Effector memory CD8-positive, alpha-beta T cell (primary cell): Measurements from ENCODE around the gene GLOD4.
A peak's percentile ranks its signal among the peaks of the same experiment; 100 is the strongest.
"Not testable (repeated sequence)": the region's sequence is repeated elsewhere in the genome, so short reads cannot be mapped to it uniquely, and the experiment has no call there.

Source experiments
- ATAC-seq: fragments of 150-1000 bp; cut with Tn5 transposase; replicated peaks from 2 replicates; pipeline ENCODE4 v1.10.0; 2021; ENCODE audit warnings: mild to moderate bottlenecking, moderate library complexity
- DNase-seq, 3 experiments: peaks; one replicate each; pipeline ENCODE4 v3.0.0; 2021
- H3K27ac Mint-ChIP-seq, 2 donors: one replicate each; pipeline ENCODE4 v1.8.0; 2022; ENCODE audit warnings: mild to moderate bottlenecking in 2 of 2, mixed read lengths in 2 of 2, moderate library complexity in 2 of 2
- H3K27me3 Mint-ChIP-seq, 2 donors: one replicate each; pipeline ENCODE4 v1.8.0; 2022; ENCODE audit warnings: mixed read lengths in 2 of 2
- H3K36me3 Mint-ChIP-seq: one replicate; pipeline ENCODE4 v1.8.0; 2022; ENCODE audit warnings: mild to moderate bottlenecking, moderate library complexity, mixed read lengths; ENCODE audit not compliant: insufficient read depth
- H3K4me1 Mint-ChIP-seq, 2 donors: one replicate each; pipeline ENCODE4 v1.8.0; 2022; ENCODE audit warnings: low read depth in 2 of 2, mixed read lengths in 2 of 2
- H3K4me3 Mint-ChIP-seq, 2 donors: one replicate each; pipeline ENCODE4 v1.8.0; 2022; ENCODE audit warnings: mild to moderate bottlenecking in 2 of 2, mixed read lengths in 2 of 2, moderate library complexity in 2 of 2
- H3K9me3 Mint-ChIP-seq, 2 donors: one replicate each; pipeline ENCODE4 v1.8.0; 2022; ENCODE audit warnings: mixed read lengths in 2 of 2

The GLOD4 gene

DNA sequence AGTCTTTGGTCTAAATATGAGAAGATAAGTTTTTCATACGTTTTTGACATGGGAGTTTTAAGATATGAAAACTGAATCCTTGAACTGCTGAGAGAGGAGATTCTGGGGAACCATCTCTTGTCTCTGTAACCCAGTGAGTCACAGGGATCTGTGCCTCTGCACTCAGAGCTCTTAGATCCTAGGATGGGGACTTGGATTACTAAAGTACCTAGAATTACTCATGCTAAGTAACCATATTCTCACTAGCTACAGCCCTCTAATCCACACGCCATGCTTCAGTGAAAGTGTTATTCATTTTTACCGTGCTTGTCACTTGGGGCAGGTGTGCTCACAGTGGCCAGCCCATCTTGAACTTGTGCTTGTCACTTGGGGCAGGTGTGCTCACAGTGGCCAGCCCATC, 2.1 kb upstream of the GLOD4 start:
- Mint-ChIP-seq H3K27me3 (no peaks in the 10 kb centered on the region), H3K36me3 (peaks cover 36% of the 10 kb centered on the region), H3K4me1 (peaks cover 15 to 33% of the 10 kb centered on the region in 2 donors), H3K4me3 (peak overlapping the region; percentile 59 to 99), H3K27ac (no peak overlapping the region), H3K9me3 (no peaks in the 10 kb centered on the region)
- no peak for ATAC-seq
- DNase-seq = no peak

- Mint-ChIP-seq H3K4me3 (no peak overlapping the region), H3K27ac (no peak overlapping the region), H3K36me3 (peaks cover 73% of the 10 kb centered on the region), H3K27me3 (no peaks in the 10 kb centered on the region), H3K4me1 (peaks cover 20 to 22% of the 10 kb centered on the region in 2 donors), H3K9me3 (no peaks in the 10 kb centered on the region)
- ATAC-seq (no peak), DNase-seq (no peak)
Measured at GRCh38 chr17:778096-778495, 4.0 kb downstream of the GLOD4 start.

GRCh38 chr17:774313-774584, 7.8 kb downstream of the GLOD4 start:
- no peak for ATAC-seq
- no peaks in the 10 kb centered on the region for H3K27me3 Mint-ChIP-seq
- no peak for DNase-seq
- peaks cover 87% of the 10 kb centered on the region for H3K36me3 Mint-ChIP-seq
- no peak overlapping the region for H3K4me3 Mint-ChIP-seq
- no peak overlapping the region for H3K27ac Mint-ChIP-seq
- H3K4me1 Mint-ChIP-seq = peaks cover 7 to 9% of the 10 kb centered on the region in 2 donors
- no peaks in the 10 kb centered on the region for H3K9me3 Mint-ChIP-seq

GRCh38 chr17:773467-774312, 8.4 kb downstream of the GLOD4 start:
- no peak for ATAC-seq
- Mint-ChIP-seq H3K4me3 (no peak overlapping the region), H3K27ac (no peak overlapping the region), H3K9me3 (no peaks in the 10 kb centered on the region), H3K4me1 (peaks cover 7 to 9% of the 10 kb centered on the region in 2 donors), H3K36me3 (peaks cover 87% of the 10 kb centered on the region), H3K27me3 (no peaks in the 10 kb centered on the region)
- no peak for DNase-seq

GRCh38 chr17:773016-773415, 9.1 kb downstream of the GLOD4 start:
- no peak for ATAC-seq
- no peak overlapping the region for H3K4me3 Mint-ChIP-seq
- H3K9me3 Mint-ChIP-seq = no peaks in the 10 kb centered on the region
- DNase-seq = no peak
- peaks cover 86% of the 10 kb centered on the region for H3K36me3 Mint-ChIP-seq
- no peak overlapping the region for H3K27ac Mint-ChIP-seq
- H3K27me3 Mint-ChIP-seq = no peaks in the 10 kb centered on the region
- H3K4me1 Mint-ChIP-seq = peaks cover 7 to 9% of the 10 kb centered on the region in 2 donors

DNA sequence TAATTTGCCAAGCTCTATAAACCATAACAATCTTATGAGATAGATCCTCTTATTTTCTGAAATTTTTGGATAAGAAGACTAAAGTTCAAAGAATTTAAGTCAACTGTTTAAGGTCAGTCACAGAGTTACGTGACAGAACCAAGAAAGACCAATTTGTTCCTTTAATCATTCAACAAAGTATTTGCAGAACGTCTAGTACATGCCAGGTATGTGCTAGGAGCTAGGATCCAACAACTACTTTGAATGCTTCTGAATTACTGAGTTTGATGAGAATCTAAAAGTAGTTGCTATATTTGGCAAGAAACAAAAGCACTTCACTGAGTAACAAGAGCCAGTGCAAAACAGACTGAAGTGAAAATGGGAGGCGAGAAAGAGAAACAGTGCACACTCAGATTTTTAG, 15.0 kb downstream of the GLOD4 start:
- H3K36me3 Mint-ChIP-seq = peaks cover 84% of the 10 kb centered on the region
- H3K4me3 Mint-ChIP-seq = no peak overlapping the region
- H3K27ac Mint-ChIP-seq = peak overlapping the region in 1 of 2 donors; percentile 36
- DNase-seq (no peak), ATAC-seq (no peak)
- no peaks in the 10 kb centered on the region for H3K27me3 Mint-ChIP-seq
- no peaks in the 10 kb centered on the region for H3K4me1 Mint-ChIP-seq
- H3K9me3 Mint-ChIP-seq = no peaks in the 10 kb centered on the region

- no peaks in the 10 kb centered on the region for H3K4me1 Mint-ChIP-seq
- H3K4me3 Mint-ChIP-seq = no peak overlapping the region
- H3K27ac Mint-ChIP-seq = no peak overlapping the region
- ATAC-seq (no peak), DNase-seq (no peak)
- peaks cover 76% of the 10 kb centered on the region for H3K36me3 Mint-ChIP-seq
- H3K27me3 Mint-ChIP-seq = no peaks in the 10 kb centered on the region
- H3K9me3 Mint-ChIP-seq = no peaks in the 10 kb centered on the region
Measured at GRCh38 chr17:760371-760770, 21.7 kb downstream of the GLOD4 start.

DNA sequence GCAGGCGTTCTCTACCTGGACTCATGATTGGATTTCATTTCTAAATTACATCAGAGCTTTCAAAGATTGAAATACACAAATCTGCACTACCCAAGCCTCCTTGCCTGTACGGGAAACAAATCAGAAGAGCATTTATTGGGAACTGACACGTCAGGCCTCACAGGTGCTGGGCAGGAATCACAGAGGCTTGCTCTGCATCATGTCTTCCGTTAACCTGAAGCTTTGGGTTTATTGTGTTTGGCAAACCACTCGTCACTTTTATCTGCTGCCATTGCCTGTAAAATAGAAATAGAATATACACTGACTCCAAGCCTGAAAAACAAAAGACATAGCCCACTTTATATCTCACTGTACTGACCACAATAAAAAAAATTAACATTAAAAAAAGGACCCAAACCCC, 22.1 kb downstream of the GLOD4 start:
- H3K36me3 Mint-ChIP-seq = peaks cover 73% of the 10 kb centered on the region
- no peak for DNase-seq
- H3K27ac Mint-ChIP-seq = no peak overlapping the region
- no peaks in the 10 kb centered on the region for H3K4me1 Mint-ChIP-seq
- no peak overlapping the region for H3K4me3 Mint-ChIP-seq
- no peak for ATAC-seq
- H3K9me3 Mint-ChIP-seq = no peaks in the 10 kb centered on the region
- no peaks in the 10 kb centered on the region for H3K27me3 Mint-ChIP-seq

DNA sequence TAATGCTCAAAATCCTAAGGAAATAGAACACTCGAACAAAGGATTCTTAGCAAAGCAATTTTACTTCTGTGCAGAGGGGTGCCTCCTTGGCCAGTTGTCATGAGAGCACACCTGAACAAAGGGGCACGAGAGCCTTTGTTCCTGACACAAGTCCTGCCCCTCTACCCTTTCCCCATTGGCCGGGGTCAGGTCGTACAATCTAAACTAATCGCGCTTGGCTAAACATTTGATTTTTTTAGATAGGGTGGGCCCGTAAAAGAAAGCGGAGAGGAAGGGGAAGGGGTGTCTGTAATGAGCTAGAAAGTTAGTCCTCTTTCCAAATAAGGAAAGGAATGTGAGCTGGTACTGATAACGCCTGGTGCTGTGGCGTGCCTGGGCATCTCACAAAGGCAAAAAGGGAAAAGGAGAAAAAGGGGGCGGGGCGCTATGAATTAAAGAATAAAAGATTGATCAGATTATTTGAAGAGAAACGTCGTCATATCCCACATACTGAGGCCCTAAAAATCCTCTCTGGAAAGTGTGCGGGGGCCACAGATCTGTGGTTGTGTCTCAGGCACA, 26.0 kb downstream of the GLOD4 start:
- ATAC-seq, DNase-seq, H3K27me3 Mint-ChIP-seq, H3K27ac Mint-ChIP-seq, H3K9me3 Mint-ChIP-seq, H3K4me3 Mint-ChIP-seq: not testable (repeated sequence)
- peaks cover 51% of the 10 kb centered on the region for H3K36me3 Mint-ChIP-seq
- peaks cover 12 to 15% of the 10 kb centered on the region in 2 donors for H3K4me1 Mint-ChIP-seq

DNA sequence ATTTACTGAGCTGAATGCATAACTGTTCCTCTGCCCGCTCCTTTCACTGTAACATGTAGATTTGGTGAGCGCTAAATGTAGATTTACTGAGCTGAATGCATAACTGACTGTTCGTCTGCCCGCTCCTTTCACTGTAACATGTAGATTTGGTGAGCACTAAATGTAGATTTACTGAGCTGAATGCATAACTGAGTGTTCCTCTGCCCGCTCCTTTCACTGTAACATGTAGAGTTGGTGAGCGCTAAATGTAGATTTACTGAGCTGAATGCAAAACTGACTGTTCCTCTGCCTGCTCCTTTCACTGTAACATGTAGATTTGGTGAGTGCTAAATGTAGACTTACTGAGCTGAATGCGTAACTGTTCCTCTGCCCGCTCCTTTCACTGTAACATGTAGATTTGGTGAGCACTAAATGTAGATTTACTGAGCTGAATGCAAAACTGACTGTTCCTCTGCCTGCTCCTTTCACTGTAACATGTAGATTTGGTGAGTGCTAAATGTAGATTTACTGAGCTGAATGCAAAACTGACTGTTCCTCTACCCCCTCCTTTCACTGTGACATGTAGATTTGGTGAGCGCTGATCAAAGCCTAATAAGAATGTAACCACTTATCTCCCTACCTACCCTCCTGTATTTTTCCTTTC, 26.6 kb downstream of the GLOD4 start:
- H3K9me3 Mint-ChIP-seq = not testable (repeated sequence)

DNA sequence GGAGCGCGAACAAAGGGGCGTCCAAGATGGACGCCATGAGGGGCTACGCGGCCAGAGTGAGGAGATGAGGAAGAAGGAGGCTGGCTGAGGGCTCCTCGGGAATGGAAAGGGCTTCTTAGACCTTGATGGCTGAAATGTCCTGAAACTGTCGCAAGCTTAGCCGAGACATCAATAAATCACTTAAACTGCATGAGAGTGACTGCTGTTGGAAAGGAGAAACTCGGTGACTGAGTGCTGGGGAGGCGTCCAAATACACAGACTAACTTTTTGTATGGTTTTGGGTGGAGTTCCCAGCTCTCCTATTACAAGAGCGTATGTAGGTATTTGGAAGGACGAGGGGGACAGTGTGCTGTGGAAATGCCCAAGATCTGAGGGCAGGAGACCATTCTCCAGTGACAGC, 28.7 kb downstream of the GLOD4 start:
- Mint-ChIP-seq H3K36me3 (peaks cover 29% of the 10 kb centered on the region), H3K27ac (peak overlapping the region; percentile 19 to 44), H3K27me3 (no peaks in the 10 kb centered on the region), H3K9me3 (no peaks in the 10 kb centered on the region), H3K4me3 (peak overlapping the region; percentile 51 to 55), H3K4me1 (peaks cover 31 to 37% of the 10 kb centered on the region in 2 donors)
- ATAC-seq (no peak), DNase-seq (no peak)

More for the DNA sequence above, 26.6 kb downstream of the GLOD4 start:
- ATAC-seq, H3K27me3 Mint-ChIP-seq, H3K4me3 Mint-ChIP-seq, H3K27ac Mint-ChIP-seq, DNase-seq: not testable (repeated sequence)
- peaks cover 48% of the 10 kb centered on the region for H3K36me3 Mint-ChIP-seq
- peaks cover 19 to 21% of the 10 kb centered on the region in 2 donors for H3K4me1 Mint-ChIP-seq

GRCh38 chr17:752620-753219, 29.4 kb downstream of the GLOD4 start:
- Mint-ChIP-seq H3K27me3 (no peaks in the 10 kb centered on the region), H3K36me3 (peaks cover 25% of the 10 kb centered on the region), H3K27ac (peak overlapping the region; percentile 90 to 94), H3K4me1 (peaks cover 38 to 43% of the 10 kb centered on the region in 2 donors), H3K9me3 (no peaks in the 10 kb centered on the region), H3K4me3 (peak overlapping the region; percentile 96 to 97)
- DNase-seq (no peak), ATAC-seq (peak; percentile 9)

GRCh38 chr17:752002-752619, 30.0 kb downstream of the GLOD4 start, which contains the start of gene GEMIN4:
Gene GEMIN4 (minus strand): TSS chr17:752264. CDS start chr17:752142, 122 bp downstream.
- ATAC-seq (peak; percentile 86), DNase-seq (peak; percentile 98 to 99 (median 99))
- no peaks in the 10 kb centered on the region for H3K9me3 Mint-ChIP-seq
- H3K27ac Mint-ChIP-seq = peak within 1 kb of the TSS; percentile 94 to 95
- peaks cover 38 to 43% of the 10 kb centered on the region in 2 donors for H3K4me1 Mint-ChIP-seq
- no peaks in the 10 kb centered on the region for H3K27me3 Mint-ChIP-seq
- peaks cover 22% of the 10 kb centered on the region for H3K36me3 Mint-ChIP-seq
- H3K4me3 Mint-ChIP-seq = peak within 1 kb of the TSS; percentile 96 to 97
